Spleen (tissue), 7 donors: ENCODE results near the gene CDC25A.

Source experiments
- CTCF ChIP-seq, 11 experiments: fragments of 200-600 bp in 7 of 11; fragments of 450-650 bp in 4 of 11; sonication (generic) in 4 of 11; IDR thresholded peaks in 8 of 11; conservative IDR thresholded peaks in 3 of 11; 1 replicate in 7 of 11; 2 replicates in 4 of 11; pipeline versions ENCODE4 v1.4.0 to v1.8.0; 2016 to 2021; ENCODE audit warnings: antibody characterized with exemption in 11 of 11, inconsistent platforms in 4 of 11, mild to moderate bottlenecking in 1 of 11
- POLR2A ChIP-seq, 3 donors: fragments of 450-650 bp; IDR thresholded peaks; one replicate each; pipeline ENCODE4 v1.5.1; 2017; ENCODE audit warnings: antibody characterized with exemption in 3 of 3, mild to moderate bottlenecking in 1 of 3
- donor health status: DM: no; HTN: no; CAD: no; lungs with moderate emphysema.
- donor health status: DM: no; HTN: no; CAD: no.
- donor health status: DM: no; HTN: no; CAD: no.

GRCh38 chr3:48143567-48143966, 44.6 kb downstream of the CDC25A start:
- TF ChIP-seq POLR2A (IDR thresholded peaks at IDR 0.05) (no peak), CTCF (IDR thresholded peaks at IDR 0.05 in 8 of 11, conservative IDR thresholded peaks at IDR 0.05 in 3 of 11) (no peak)
